ENCODE results near the gene PPP2R5C.

- TF ChIP-seq SP1 (CRISPR knock-in tag; conservative IDR thresholded peaks at IDR 0.05) (no peak), CTCF (IDR thresholded peaks at IDR 0.05) (no peak), ZNF121 (CRISPR knock-in tag; IDR thresholded peaks at IDR 0.05) (no peak)
Observed at GRCh38 chr14:101788016-101788635, 26.6 kb downstream of the PPP2R5C start.

All from WTC11 (cell line).